HepG2 (cell line): ENCODE measurements around the gene MTF1. TPM values are rescaled to one million over a fixed set of nuclear protein-coding genes. Genes with fewer than 3 reads are reported as not detected.
A peak's percentile ranks its signal among the peaks of the same experiment; 100 is the strongest.

Experiments
- ARNT ChIP-seq: fragments of 450-650 bp; IDR thresholded peaks from 2 replicates; pipeline ENCODE4 v1.6.1; 2017
- GABPA ChIP-seq, 2 experiments: IDR thresholded peaks; 2 replicates each; pipeline ENCODE4 v1.6.1; 2011 to 2016; ENCODE audit warnings: low read depth in 2 of 2, low read length in 1 of 2, missing biosample characterization in 1 of 2, missing genetic modification characterization in 1 of 2
- HOXA9 ChIP-seq: sonication (generic); formaldehyde crosslinking; IDR thresholded peaks from 2 replicates; pipeline ENCODE4 v1.8.1; 2022; ENCODE audit warnings: missing genetic modification reagents, mild to moderate bottlenecking, moderate library complexity, borderline replicate concordance
- IKZF1 ChIP-seq: fragments of 450-650 bp; IDR thresholded peaks from 2 replicates; pipeline ENCODE4 v1.7.1; 2016
- MAZ ChIP-seq, 2 experiments: sonication (generic) in 1 of 2; formaldehyde crosslinking in 1 of 2; IDR thresholded peaks; 2 replicates each; pipeline versions ENCODE4 v1.5.0 to v1.6.1; 2012 to 2020; ENCODE audit warnings: low read depth in 2 of 2, mild to moderate bottlenecking in 2 of 2, borderline replicate concordance in 1 of 2, improper control_type of control experiment in 1 of 2, low read length in 1 of 2, missing genetic modification reagents in 1 of 2, moderate library complexity in 1 of 2
- MIER3 ChIP-seq: IDR thresholded peaks from 2 replicates; pipeline ENCODE4 v1.6.1; 2016; ENCODE audit warnings: missing compliant biosample characterization, borderline replicate concordance
- NKX3-1 ChIP-seq: sonication (generic); formaldehyde crosslinking; IDR thresholded peaks from 2 replicates; pipeline ENCODE4 v1.5.0; 2020; ENCODE audit warnings: missing genetic modification reagents
- PHF21A ChIP-seq: sonication (generic); formaldehyde crosslinking; IDR thresholded peaks from 2 replicates; pipeline ENCODE4 v1.5.0; 2020; ENCODE audit warnings: mild to moderate bottlenecking, missing genetic modification reagents
- SMYD3 ChIP-seq: sonication (generic); formaldehyde crosslinking; IDR thresholded peaks from 2 replicates; pipeline ENCODE4 v1.8.1; 2023; ENCODE audit warnings: mild to moderate bottlenecking, missing genetic modification reagents
- TARDBP ChIP-seq: sonication (generic); formaldehyde crosslinking; IDR thresholded peaks from 2 replicates; pipeline ENCODE4 v1.8.0; 2022; ENCODE audit warnings: mild to moderate bottlenecking, missing genetic modification reagents
- TCF7 ChIP-seq: sonication (generic); IDR thresholded peaks from 2 replicates; pipeline ENCODE4 v1.6.1; 2016; ENCODE audit warnings: antibody characterized with exemption, low read depth
- TEAD3 ChIP-seq: optimal IDR thresholded peaks from 2 replicates; pipeline ENCODE3; 2016; ENCODE audit warnings: borderline replicate concordance
- YEATS2 ChIP-seq: sonication (generic); formaldehyde crosslinking; IDR thresholded peaks from 2 replicates; pipeline ENCODE4 v1.4.0; 2020; ENCODE audit warnings: missing genetic modification reagents, borderline replicate concordance
- ZNF543 ChIP-seq: sonication (generic); formaldehyde crosslinking; IDR thresholded peaks from 2 replicates; pipeline ENCODE4 v1.4.0; 2020; ENCODE audit warnings: mild to moderate bottlenecking, missing genetic modification reagents
- ZNF660 ChIP-seq: sonication (generic); formaldehyde crosslinking; IDR thresholded peaks from 2 replicates; pipeline ENCODE4 v1.5.1; 2020; ENCODE audit warnings: mild to moderate bottlenecking, low read depth, missing genetic modification reagents, borderline replicate concordance
- ZNF782 ChIP-seq: sonication (generic); formaldehyde crosslinking; IDR thresholded peaks from 2 replicates; pipeline ENCODE4 v1.4.0; 2020; ENCODE audit warnings: missing genetic modification reagents, mild to moderate bottlenecking, borderline replicate concordance
- ZSCAN20 ChIP-seq: sonication (generic); formaldehyde crosslinking; IDR thresholded peaks from 2 replicates; pipeline ENCODE4 v1.4.0; 2020; ENCODE audit warnings: missing genetic modification reagents, mild to moderate bottlenecking, borderline replicate concordance
- ZSCAN29 ChIP-seq: sonication (generic); formaldehyde crosslinking; conservative IDR thresholded peaks from 2 replicates; pipeline ENCODE4 v1.4.0; 2020; ENCODE audit warnings: mild to moderate bottlenecking, missing genetic modification reagents
- polyA plus RNA-seq, 8 experiments: library from polyadenylated mRNA; depleted of rRNA in 3 of 8; stranded (reverse) in 7 of 8; unstranded in 1 of 8; fragments of >200 nt; fragmentation: Illumina TruSeq in 4 of 8; extraction: Trizol in 4 of 8; gene quantifications; 2 replicates each; pipeline versions ENCODE4 v1.2.1 to v1.2.3, GENCODE V29; 2011 to 2016; ENCODE audit warnings: low read depth in 4 of 8, missing spikeins in 1 of 8, mixed read lengths in 1 of 8; ENCODE audit not compliant: insufficient read depth in 1 of 8
- total RNA-seq, 5 experiments: library from RNA; depleted of rRNA; stranded (reverse); fragments of >200 nt; fragmentation: Illumina TruSeq; extraction: Trizol; gene quantifications; 2 replicates each; pipeline ENCODE4 v1.2.3, GENCODE V29; 2016; ENCODE audit warnings: low read depth in 1 of 5
- TF ChIP-seq, protein P1 (sequence below): sonication (generic); formaldehyde crosslinking; IDR thresholded peaks from 2 replicates; pipeline ENCODE4 v1.5.1; 2020; ENCODE audit warnings: missing genetic modification reagents, mild to moderate bottlenecking, borderline replicate concordance
- TF ChIP-seq, protein P2 (sequence below): sonication (generic); formaldehyde crosslinking; IDR thresholded peaks from 2 replicates; pipeline ENCODE4 v1.5.1; 2020; ENCODE audit warnings: missing genetic modification reagents, mild to moderate bottlenecking, borderline replicate concordance
- TF ChIP-seq, protein P3 (sequence below): sonication (generic); formaldehyde crosslinking; IDR thresholded peaks from 2 replicates; pipeline ENCODE4 v1.5.0; 2020; ENCODE audit warnings: missing genetic modification reagents
- TF ChIP-seq, protein P4 (sequence below): sonication (generic); formaldehyde crosslinking; IDR thresholded peaks from 2 replicates; pipeline ENCODE4 v1.4.0; 2020; ENCODE audit warnings: mild to moderate bottlenecking, missing genetic modification reagents
- TF ChIP-seq, protein P5 (sequence below): sonication (generic); formaldehyde crosslinking; IDR thresholded peaks from 2 replicates; pipeline ENCODE4 v1.5.0; 2020; ENCODE audit warnings: mild to moderate bottlenecking, missing genetic modification reagents

The MTF1 gene
- total and polyA plus RNA-seq, 2 of the 13 experiments (the other 11 are each of a cell fraction or from before 2014, with no cell fraction given), result 2.4 to 3.3 TPM

DNA sequence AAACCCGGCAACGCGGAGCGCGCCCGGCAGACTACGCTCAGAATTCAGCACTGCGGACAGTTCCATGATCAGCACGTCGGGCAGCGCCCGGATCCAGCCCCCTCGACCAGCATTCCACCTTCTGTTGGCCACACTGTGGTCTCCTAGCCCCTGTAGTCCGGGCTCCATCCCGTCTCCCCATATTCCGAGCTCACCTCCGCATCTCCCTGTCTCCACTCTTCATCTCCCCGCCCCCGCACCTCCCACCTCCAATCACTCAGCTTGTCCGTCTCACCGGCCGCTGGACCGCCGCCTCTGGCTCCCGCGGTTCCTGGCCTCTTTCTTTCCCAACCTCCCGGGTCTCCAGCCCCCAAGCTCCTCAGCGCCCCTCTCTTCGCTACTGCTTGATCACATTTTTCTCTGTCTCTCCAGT lies 95.0 kb downstream of the MTF1 start (continued):
- no peak for TF ChIP-seq ARNT
- TF ChIP-seq, protein P1, sequence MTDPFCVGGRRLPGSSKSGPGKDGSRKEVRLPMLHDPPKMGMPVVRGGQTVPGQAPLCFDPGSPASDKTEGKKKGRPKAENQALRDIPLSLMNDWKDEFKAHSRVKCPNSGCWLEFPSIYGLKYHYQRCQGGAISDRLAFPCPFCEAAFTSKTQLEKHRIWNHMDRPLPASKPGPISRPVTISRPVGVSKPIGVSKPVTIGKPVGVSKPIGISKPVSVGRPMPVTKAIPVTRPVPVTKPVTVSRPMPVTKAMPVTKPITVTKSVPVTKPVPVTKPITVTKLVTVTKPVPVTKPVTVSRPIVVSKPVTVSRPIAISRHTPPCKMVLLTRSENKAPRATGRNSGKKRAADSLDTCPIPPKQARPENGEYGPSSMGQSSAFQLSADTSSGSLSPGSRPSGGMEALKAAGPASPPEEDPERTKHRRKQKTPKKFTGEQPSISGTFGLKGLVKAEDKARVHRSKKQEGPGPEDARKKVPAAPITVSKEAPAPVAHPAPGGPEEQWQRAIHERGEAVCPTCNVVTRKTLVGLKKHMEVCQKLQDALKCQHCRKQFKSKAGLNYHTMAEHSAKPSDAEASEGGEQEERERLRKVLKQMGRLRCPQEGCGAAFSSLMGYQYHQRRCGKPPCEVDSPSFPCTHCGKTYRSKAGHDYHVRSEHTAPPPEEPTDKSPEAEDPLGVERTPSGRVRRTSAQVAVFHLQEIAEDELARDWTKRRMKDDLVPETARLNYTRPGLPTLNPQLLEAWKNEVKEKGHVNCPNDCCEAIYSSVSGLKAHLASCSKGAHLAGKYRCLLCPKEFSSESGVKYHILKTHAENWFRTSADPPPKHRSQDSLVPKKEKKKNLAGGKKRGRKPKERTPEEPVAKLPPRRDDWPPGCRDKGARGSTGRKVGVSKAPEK (CRISPR knock-in tag), result no peak
- peak; percentile 99 for TF ChIP-seq HOXA9
- TF ChIP-seq PHF21A (CRISPR knock-in tag), result no peak
- no peak for TF ChIP-seq TARDBP
- peak; percentile 99 for TF ChIP-seq ZSCAN20 (CRISPR knock-in tag)
- TF ChIP-seq, protein P2, sequence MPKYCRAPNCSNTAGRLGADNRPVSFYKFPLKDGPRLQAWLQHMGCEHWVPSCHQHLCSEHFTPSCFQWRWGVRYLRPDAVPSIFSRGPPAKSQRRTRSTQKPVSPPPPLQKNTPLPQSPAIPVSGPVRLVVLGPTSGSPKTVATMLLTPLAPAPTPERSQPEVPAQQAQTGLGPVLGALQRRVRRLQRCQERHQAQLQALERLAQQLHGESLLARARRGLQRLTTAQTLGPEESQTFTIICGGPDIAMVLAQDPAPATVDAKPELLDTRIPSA (CRISPR knock-in tag), result 0 out of 2 replicates have a peak, but pooled peaks have one; percentile 82
- peak; percentile 98 for TF ChIP-seq ZNF543 (CRISPR knock-in tag)
- TF ChIP-seq TEAD3, result peak; percentile 82
- no peak for TF ChIP-seq IKZF1
- TF ChIP-seq NKX3-1, result peak; percentile 100
- TF ChIP-seq, protein P3, sequence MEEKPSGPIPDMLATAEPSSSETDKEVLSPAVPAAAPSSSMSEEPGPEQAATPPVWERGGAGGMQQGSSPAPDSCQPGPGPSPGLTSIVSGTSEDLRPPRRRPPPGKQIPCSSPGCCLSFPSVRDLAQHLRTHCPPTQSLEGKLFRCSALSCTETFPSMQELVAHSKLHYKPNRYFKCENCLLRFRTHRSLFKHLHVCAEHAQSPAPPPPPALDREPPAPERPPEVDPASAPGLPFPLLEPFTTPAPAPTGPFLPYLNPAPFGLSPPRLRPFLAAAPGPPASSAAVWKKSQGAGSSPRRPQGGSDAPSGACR (CRISPR knock-in tag), result peak; percentile 99
- TF ChIP-seq ZNF782 (CRISPR knock-in tag), result peak; percentile 99
- TF ChIP-seq MAZ (IDR thresholded peaks at IDR 0.05; ENCODE audit: borderline replicate concordance, low read depth, low read length), result no peak
- TF ChIP-seq MAZ (CRISPR knock-in tag; IDR thresholded peaks at IDR 0.05; ENCODE audit: low read depth), result peak; percentile 90
- no peak for TF ChIP-seq ZSCAN29 (CRISPR knock-in tag)
- TF ChIP-seq, protein P4, sequence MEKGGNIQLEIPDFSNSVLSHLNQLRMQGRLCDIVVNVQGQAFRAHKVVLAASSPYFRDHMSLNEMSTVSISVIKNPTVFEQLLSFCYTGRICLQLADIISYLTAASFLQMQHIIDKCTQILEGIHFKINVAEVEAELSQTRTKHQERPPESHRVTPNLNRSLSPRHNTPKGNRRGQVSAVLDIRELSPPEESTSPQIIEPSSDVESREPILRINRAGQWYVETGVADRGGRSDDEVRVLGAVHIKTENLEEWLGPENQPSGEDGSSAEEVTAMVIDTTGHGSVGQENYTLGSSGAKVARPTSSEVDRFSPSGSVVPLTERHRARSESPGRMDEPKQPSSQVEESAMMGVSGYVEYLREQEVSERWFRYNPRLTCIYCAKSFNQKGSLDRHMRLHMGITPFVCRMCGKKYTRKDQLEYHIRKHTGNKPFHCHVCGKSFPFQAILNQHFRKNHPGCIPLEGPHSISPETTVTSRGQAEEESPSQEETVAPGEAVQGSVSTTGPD (CRISPR knock-in tag), result peak; percentile 91
- TF ChIP-seq SMYD3, result peak; percentile 54; the same call in 1 of the 2 replicates
- no peak for TF ChIP-seq TCF7
- peak; percentile 95; the same call in 1 of the 2 replicates for TF ChIP-seq MIER3 (CRISPR knock-in tag)
- TF ChIP-seq ZNF660 (CRISPR knock-in tag), result peak; percentile 97
- no peak for TF ChIP-seq GABPA (IDR thresholded peaks at IDR 0.05; ENCODE audit: low read depth, low read length)
- TF ChIP-seq GABPA (CRISPR knock-in tag; IDR thresholded peaks at IDR 0.05; ENCODE audit: low read depth), result peak; percentile 66
- peak; percentile 84 for TF ChIP-seq YEATS2 (CRISPR knock-in tag)
- TF ChIP-seq, protein P5, sequence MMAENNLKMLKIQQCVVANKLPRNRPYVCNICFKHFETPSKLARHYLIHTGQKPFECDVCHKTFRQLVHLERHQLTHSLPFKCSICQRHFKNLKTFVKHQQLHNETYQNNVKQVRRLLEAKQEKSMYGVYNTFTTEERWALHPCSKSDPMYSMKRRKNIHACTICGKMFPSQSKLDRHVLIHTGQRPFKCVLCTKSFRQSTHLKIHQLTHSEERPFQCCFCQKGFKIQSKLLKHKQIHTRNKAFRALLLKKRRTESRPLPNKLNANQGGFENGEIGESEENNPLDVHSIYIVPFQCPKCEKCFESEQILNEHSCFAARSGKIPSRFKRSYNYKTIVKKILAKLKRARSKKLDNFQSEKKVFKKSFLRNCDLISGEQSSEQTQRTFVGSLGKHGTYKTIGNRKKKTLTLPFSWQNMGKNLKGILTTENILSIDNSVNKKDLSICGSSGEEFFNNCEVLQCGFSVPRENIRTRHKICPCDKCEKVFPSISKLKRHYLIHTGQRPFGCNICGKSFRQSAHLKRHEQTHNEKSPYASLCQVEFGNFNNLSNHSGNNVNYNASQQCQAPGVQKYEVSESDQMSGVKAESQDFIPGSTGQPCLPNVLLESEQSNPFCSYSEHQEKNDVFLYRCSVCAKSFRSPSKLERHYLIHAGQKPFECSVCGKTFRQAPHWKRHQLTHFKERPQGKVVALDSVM (CRISPR knock-in tag), result 0 out of 2 replicates have a peak, but pooled peaks have one; percentile 15
